Measurements from ENCODE around the gene ARMC9. TPM values are rescaled to one million over a fixed set of nuclear protein-coding genes. Genes with fewer than 3 reads are reported as not detected.

ARMC9 gene
- total RNA-seq, 1 donor from 2014 or later: 19.3 TPM

GRCh38 chr2:231415029-231415428, 216.6 kb downstream of the ARMC9 start:
- peaks cover 11% of the 10 kb centered on the region for H3K4me1 Mint-ChIP-seq (ENCODE audit: low read depth, unreplicated experiment)
- H3K36me3 Mint-ChIP-seq (ENCODE audit: unreplicated experiment): no peaks in the 10 kb centered on the region
- no peak for TF ChIP-seq CTCF (IDR thresholded peaks at IDR 0.05; ENCODE audit: partially characterized antibody, unreplicated experiment)
- no peak overlapping the region for H3K4me3 Mint-ChIP-seq (ENCODE audit: unreplicated experiment)
- no peak overlapping the region for H3K27ac Mint-ChIP-seq (ENCODE audit: unreplicated experiment)
- peaks cover 2% of the 10 kb centered on the region for H3K9me3 Mint-ChIP-seq (ENCODE audit: unreplicated experiment)
- DNase-seq: no peak
- peaks cover 2% of the 10 kb centered on the region for H3K27me3 Mint-ChIP-seq (ENCODE audit: unreplicated experiment)

- H3K27me3 Mint-ChIP-seq (ENCODE audit: unreplicated experiment): no peaks in the 10 kb centered on the region
- TF ChIP-seq CTCF (IDR thresholded peaks at IDR 0.05; ENCODE audit: partially characterized antibody, unreplicated experiment): no peak
- no peak overlapping the region for H3K27ac Mint-ChIP-seq (ENCODE audit: unreplicated experiment)
- no peak overlapping the region for H3K4me3 Mint-ChIP-seq (ENCODE audit: unreplicated experiment)
- H3K36me3 Mint-ChIP-seq (ENCODE audit: unreplicated experiment): no peaks in the 10 kb centered on the region
- DNase-seq: no peak
- H3K4me1 Mint-ChIP-seq (ENCODE audit: low read depth, unreplicated experiment): peaks cover 4% of the 10 kb centered on the region
- no peaks in the 10 kb centered on the region for H3K9me3 Mint-ChIP-seq (ENCODE audit: unreplicated experiment)
Measured at GRCh38 chr2:231418820-231419640, 220.6 kb downstream of the ARMC9 start.

GRCh38 chr2:231421051-231421580, 222.7 kb downstream of the ARMC9 start:
- H3K27ac Mint-ChIP-seq (ENCODE audit: unreplicated experiment): no peak overlapping the region
- H3K4me1 Mint-ChIP-seq (ENCODE audit: low read depth, unreplicated experiment): no peaks in the 10 kb centered on the region
- no peaks in the 10 kb centered on the region for H3K36me3 Mint-ChIP-seq (ENCODE audit: unreplicated experiment)
- no peaks in the 10 kb centered on the region for H3K9me3 Mint-ChIP-seq (ENCODE audit: unreplicated experiment)
- H3K27me3 Mint-ChIP-seq (ENCODE audit: unreplicated experiment): no peaks in the 10 kb centered on the region
- no peak overlapping the region for H3K4me3 Mint-ChIP-seq (ENCODE audit: unreplicated experiment)
- no peak for TF ChIP-seq CTCF (IDR thresholded peaks at IDR 0.05; ENCODE audit: partially characterized antibody, unreplicated experiment)
- no peak for DNase-seq

- Mint-ChIP-seq H3K36me3 (ENCODE audit: unreplicated experiment) (no peaks in the 10 kb centered on the region), H3K27me3 (ENCODE audit: unreplicated experiment) (no peaks in the 10 kb centered on the region), H3K4me1 (ENCODE audit: low read depth, unreplicated experiment) (no peaks in the 10 kb centered on the region), H3K27ac (ENCODE audit: unreplicated experiment) (no peak overlapping the region), H3K4me3 (ENCODE audit: unreplicated experiment) (no peak overlapping the region), H3K9me3 (ENCODE audit: unreplicated experiment) (no peaks in the 10 kb centered on the region)
- DNase-seq: no peak
- no peak for TF ChIP-seq CTCF (IDR thresholded peaks at IDR 0.05; ENCODE audit: partially characterized antibody, unreplicated experiment)
Measured at GRCh38 chr2:231422056-231422455, 223.6 kb downstream of the ARMC9 start.

GRCh38 chr2:231423176-231423575, 224.7 kb downstream of the ARMC9 start:
- no peak overlapping the region for H3K27ac Mint-ChIP-seq (ENCODE audit: unreplicated experiment)

More at GRCh38 chr2:231423176-231423575, 224.7 kb downstream of the ARMC9 start:
- no peak for TF ChIP-seq CTCF (IDR thresholded peaks at IDR 0.05; ENCODE audit: partially characterized antibody, unreplicated experiment)
- no peak for DNase-seq
- Mint-ChIP-seq H3K27me3 (ENCODE audit: unreplicated experiment) (no peaks in the 10 kb centered on the region), H3K9me3 (ENCODE audit: unreplicated experiment) (no peaks in the 10 kb centered on the region), H3K4me1 (ENCODE audit: low read depth, unreplicated experiment) (no peaks in the 10 kb centered on the region), H3K4me3 (ENCODE audit: unreplicated experiment) (no peak overlapping the region), H3K36me3 (ENCODE audit: unreplicated experiment) (no peaks in the 10 kb centered on the region)
